Inferior parietal cortex (tissue), 1 donor: ENCODE measurements around the gene ADAMTS3.
"Not testable (repeated sequence)": the region's sequence is repeated elsewhere in the genome, so short reads cannot be mapped to it uniquely, and the experiment has no call there.

Source experiments
- DNase-seq: peaks from one replicate; pipeline ENCODE4 v3.0.0-alpha.2; 2016; ENCODE audit errors: extremely low spot score

ADAMTS3 gene

GRCh38 chr4:72473434-72473900 lies 95.6 kb downstream of the ADAMTS3 start:
- peak; percentile 11 for DNase-seq

DNA sequence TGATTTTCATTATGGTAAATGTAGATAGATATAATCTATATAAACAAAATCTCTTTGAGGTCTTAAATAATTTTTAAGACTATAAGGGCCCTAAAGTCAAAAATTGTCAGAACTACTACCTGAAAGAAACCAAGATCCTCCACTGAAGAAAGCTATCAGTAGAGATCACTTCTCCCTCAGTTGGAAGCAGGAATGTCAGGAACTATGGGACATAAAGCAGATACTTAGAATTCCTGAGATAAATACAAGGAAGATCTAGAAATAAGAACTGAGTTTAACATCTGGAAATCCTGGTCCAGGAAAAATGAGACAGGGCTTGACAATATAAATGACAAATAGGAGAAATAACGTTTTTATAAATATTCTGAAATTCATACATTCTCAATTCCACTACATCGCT lies 97.2 kb downstream of the ADAMTS3 start:
- no peak for DNase-seq

DNA sequence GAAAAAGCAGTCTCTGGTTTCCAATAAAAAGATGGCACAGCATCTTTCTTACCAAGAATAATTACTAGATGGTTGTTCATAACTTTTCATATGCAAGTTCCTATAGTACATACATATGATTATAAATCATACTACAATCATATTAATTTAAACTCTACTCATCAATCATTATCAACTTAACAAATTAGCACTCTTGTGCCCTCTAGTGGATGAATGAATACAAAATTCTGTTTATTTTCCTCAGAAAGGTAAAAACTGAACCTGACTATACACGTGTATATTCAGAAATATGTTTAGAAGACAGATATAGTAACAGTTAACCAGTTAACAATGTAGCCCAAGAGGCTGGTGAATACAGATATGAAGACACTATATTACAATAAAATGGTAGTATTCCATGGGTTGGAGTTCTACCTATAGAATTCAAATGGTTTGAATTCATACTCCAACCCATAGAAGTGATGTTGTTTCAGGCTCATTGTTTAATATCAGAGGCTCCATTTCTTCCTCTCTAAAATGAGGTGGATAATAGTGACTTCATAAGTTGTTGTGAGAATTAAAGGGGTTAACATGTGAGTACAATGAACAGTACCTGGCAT lies 100.0 kb downstream of the ADAMTS3 start:
- DNase-seq: peak; percentile 61

GRCh38 chr4:72467633-72468032 lies 101.4 kb downstream of the ADAMTS3 start:
- DNase-seq: no peak

- DNase-seq: no peak
Observed at GRCh38 chr4:72463724-72464123, 105.3 kb downstream of the ADAMTS3 start.

DNA sequence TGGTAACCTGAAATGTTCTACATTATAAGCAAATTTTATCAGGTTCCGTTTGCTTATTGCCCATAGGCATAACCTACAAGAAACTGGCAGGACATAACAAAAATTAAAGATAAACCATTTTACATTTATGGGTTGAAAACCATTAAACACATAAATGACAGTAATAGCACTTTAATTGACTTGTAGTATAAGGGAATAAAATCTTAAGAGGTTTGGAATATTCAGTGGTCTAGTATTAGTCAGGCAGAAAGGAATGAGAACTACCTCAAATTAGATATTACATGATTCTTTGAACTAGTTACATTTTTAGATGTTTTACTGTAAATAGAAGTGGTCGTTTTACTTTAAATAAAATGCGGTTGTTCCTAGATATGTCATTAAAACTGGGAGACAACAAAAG lies 111.9 kb downstream of the ADAMTS3 start:
- DNase-seq: no peak

DNA sequence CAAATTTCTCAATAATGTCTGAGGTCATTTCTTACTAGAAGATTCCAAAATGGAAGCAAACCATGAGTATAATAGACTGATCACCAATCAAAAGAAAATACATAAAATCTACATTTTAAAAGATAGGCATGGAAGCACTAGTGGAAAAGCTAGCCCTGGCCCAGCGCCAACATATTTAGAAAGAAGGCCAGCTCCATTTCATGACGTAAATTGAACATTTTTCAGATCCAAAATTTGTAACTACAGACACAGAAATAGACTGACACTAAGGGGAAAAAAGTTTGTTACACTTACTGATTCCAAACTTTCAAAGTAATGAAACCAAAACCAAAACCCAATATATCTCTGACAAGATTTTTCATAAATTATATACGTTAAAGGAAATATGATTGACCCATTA lies 117.7 kb downstream of the ADAMTS3 start:
- no peak for DNase-seq

- DNase-seq: no peak
Observed at GRCh38 chr4:72449705-72450104, 119.3 kb downstream of the ADAMTS3 start.

DNA sequence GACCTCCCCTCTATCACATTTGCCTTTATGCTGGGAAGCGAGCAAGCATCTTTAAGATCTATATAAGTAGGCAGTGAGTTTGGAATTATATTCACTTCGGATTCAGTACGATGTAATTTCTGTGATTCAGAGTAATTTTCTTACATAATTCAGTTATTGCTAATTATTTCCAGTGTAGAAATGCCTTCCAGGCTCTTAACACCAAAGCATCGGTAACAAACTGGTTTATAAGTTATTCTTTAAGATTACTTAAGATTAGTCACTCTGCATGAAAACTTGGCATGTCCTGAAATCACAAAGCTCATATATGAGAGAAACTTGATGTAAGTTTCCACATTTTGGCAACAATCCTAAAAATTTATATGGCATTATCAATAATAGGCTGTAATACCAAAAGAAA lies 120.8 kb downstream of the ADAMTS3 start:
- DNase-seq: no peak

DNA sequence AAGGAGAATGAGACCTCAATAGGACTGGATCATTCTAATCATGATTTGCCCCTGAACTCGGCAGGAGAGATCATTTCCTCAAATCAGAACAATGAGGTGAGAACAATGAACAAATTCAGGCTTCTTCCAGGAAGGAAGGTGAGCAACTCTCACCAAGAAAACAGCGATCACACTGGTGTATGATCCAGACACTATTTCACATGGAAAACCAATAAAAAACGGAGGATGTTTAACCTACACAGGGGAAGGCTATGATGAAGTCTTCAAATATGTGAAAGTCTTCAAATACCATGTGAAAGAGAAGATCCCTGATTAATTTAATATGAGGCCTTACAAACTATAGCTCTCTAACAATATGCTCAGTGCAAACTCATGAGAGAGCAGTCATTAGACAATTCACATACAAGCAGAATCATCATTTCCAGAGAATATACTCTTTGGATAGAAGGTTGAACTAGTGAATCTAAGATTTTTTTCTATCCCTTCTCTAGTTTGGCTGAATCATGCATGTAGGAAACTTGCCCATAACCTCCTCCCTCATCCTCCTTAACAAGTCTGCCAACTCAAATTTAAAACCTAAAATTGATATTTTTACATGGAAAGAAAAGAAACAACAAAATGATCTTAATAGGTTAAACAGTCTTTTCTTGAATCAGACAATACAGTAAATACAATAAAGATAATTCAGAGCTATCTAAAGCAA lies 122.5 kb downstream of the ADAMTS3 start:
- DNase-seq: peak; percentile 25

- DNase-seq: no peak
Observed at GRCh38 chr4:72444092-72444491, 124.9 kb downstream of the ADAMTS3 start.

DNA sequence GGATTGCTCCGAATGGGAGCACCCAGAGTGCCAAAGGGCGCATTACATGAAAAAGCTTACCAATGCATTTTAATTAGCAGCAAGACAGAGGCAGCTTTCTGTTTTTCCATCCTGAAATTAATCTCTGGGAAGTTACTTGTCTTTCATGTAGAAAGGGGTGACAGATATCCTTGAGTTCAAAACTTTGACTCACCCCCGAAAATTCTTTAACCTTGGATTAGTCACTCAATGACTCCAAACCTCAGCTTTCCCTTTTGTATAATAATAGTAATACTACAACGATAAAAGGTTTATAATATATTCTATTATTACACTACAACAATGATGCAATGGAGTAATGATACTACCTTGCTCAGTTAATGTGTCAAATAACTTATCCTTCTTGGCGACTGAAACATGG lies 126.3 kb downstream of the ADAMTS3 start:
- no peak for DNase-seq

DNA sequence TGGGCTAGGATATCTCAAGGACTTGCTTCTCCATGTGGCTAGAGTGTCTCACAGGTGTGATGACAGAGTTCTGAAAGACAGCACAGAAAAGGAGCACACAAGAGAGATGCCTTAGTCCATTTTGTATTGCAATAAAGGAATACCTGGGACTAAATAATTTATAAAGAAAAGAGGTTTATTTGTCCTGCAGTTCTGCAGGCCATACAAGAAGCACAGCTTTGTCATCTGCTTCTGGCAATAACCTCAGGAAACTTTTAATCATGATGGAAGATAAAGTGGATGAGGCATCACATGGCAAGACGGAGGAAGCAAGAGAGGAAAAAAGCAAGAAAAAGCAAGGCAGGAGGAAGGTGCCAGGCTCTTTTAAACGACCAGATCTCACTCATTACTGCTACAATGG lies 126.9 kb downstream of the ADAMTS3 start:
- DNase-seq: no peak

GRCh38 chr4:72440386-72440785 lies 128.6 kb downstream of the ADAMTS3 start:
- no peak for DNase-seq

- no peak for DNase-seq
Observed at GRCh38 chr4:72432975-72433374, 136.0 kb downstream of the ADAMTS3 start.

DNA sequence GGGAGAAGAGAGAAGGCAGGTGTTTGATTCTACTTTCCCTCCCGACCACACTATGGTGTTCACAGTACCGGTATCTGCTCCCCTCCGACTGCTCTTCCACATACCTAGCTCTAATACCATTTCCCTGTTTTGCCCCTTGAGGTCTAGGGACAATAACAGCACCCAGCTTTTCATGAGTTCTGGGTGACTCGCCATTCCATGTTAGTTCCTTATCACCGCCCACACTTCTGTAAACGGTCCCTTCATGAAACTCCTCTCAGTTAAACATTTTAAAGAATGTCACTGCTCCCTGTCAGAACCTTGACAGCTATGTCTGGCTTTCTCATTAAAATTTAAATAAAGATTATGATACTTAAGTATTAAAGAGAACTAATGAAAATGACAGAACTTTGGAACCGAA lies 136.7 kb downstream of the ADAMTS3 start:
- DNase-seq: no peak

DNA sequence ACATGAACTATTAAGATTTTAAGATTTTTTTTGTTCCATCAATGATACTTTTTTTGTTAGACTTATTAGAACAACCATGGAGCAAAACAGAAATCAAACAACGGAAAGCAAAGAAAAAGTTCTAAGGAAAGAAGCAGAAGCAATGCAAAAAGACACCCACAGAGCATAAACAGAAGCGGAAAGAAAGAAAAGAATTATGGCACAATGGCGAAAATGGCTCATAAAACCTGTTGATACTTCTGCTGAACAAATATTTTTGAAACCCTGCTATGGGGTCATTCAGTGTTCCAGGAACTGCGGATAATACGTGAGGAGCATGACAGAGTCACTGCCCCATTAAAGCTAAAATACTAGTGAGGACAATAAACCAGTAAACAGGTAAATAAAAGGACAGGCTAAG lies 138.0 kb downstream of the ADAMTS3 start:
- DNase-seq: no peak

- no peak for DNase-seq
Observed at GRCh38 chr4:72430050-72430449, 139.0 kb downstream of the ADAMTS3 start.

GRCh38 chr4:72429397-72429889 lies 139.6 kb downstream of the ADAMTS3 start:
- DNase-seq: no peak

DNA sequence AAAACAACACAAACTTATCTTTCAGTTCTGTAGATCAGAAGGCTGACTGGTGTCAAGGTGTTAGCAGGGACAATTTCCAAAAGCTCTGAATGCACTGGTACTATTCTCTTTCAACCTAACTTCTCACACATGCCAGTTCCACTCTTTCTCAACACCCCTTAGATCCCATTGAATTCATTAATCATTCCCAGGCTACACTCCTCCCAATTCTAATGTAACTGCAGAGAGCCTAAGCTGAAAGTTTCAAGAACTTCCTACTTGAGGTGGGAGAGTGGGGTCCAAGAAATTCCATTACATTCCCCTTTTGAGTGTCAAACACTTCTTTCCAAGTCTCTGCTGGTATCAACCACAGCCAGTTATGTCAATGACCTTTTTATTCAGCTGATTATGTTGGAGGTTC lies 142.0 kb downstream of the ADAMTS3 start:
- no peak for DNase-seq

- not testable (repeated sequence) for DNase-seq
Observed at GRCh38 chr4:72425908-72426307, 143.1 kb downstream of the ADAMTS3 start.

DNA sequence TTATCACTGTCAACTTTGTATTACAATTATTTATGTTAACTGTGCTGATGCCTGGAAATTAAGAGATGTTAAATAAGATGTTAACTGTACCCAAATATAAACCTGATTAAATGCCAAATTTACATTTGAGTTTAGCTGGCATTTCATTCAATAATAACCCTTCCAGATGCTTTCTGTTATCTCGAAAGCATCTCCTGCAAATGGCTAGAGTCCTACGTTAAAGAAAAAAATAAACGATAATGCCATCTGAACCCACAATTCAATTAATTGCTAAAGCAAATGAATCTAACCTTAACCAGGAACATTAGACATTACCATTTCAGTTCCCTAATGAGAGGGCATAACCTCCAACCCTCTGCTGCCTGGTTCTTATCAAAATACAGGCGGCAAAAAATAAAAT lies 145.0 kb downstream of the ADAMTS3 start:
- DNase-seq: no peak

- no peak for DNase-seq
Observed at GRCh38 chr4:72422416-72422815, 146.6 kb downstream of the ADAMTS3 start.
